Mesenchymal stem cell (in vitro differentiated cells and primary cell): ENCODE measurements around the gene VSX2.
"Not testable (repeated sequence)": the region's sequence is repeated elsewhere in the genome, so short reads cannot be mapped to it uniquely, and the experiment has no call there.

Experiments used
- DNase-seq: peaks from one replicate; pipeline ENCODE4 v3.0.0-alpha.2; 2013
- H2AFZ ChIP-seq: one replicate; pipeline ENCODE4 v1.6.1; 2013; ENCODE audit warnings: low read depth, mild to moderate bottlenecking, control low read depth, inconsistent platforms, low read length, moderate library complexity
- H2AK5ac ChIP-seq: 2 replicates; pipeline ENCODE4 v1.6.1; 2013; ENCODE audit warnings: low read length, moderate library complexity, mild to moderate bottlenecking, inconsistent platforms; ENCODE audit not compliant: severe bottlenecking
- H2BK120ac ChIP-seq: one replicate; pipeline ENCODE4 v1.6.1; 2013; ENCODE audit warnings: low read depth, mild to moderate bottlenecking, inconsistent platforms, low read length, moderate library complexity
- H2BK12ac ChIP-seq, 2 experiments: one replicate each; pipeline ENCODE4 v1.6.1; 2013; ENCODE audit warnings: inconsistent platforms in 2 of 2, low read length in 2 of 2, mild to moderate bottlenecking in 2 of 2, moderate library complexity in 2 of 2, control low read depth in 1 of 2
- H2BK15ac ChIP-seq: one replicate; pipeline ENCODE4 v1.6.1; 2013; ENCODE audit warnings: mild to moderate bottlenecking, low read depth, inconsistent platforms; ENCODE audit not compliant: poor library complexity, severe bottlenecking
- H2BK5ac ChIP-seq: 2 replicates; pipeline ENCODE4 v1.6.1; 2013; ENCODE audit warnings: low read depth, mild to moderate bottlenecking, low read length, control low read depth, inconsistent platforms; ENCODE audit not compliant: poor library complexity, severe bottlenecking
- H3K14ac ChIP-seq, 2 experiments: one replicate each; pipeline ENCODE4 v1.6.1; 2013; ENCODE audit warnings: inconsistent platforms in 2 of 2, low read length in 2 of 2, control low read depth in 1 of 2, mild to moderate bottlenecking in 1 of 2, moderate library complexity in 1 of 2
- H3K18ac ChIP-seq, 2 experiments: one replicate each; pipeline ENCODE4 v1.6.1; 2013; ENCODE audit warnings: inconsistent platforms in 2 of 2, low read length in 2 of 2, control low read depth in 1 of 2, low read depth in 1 of 2, mild to moderate bottlenecking in 1 of 2
- H3K23ac ChIP-seq, 2 experiments: one replicate each; pipeline ENCODE4 v1.6.1; 2013; ENCODE audit warnings: inconsistent platforms in 2 of 2, low read length in 2 of 2, mild to moderate bottlenecking in 2 of 2, moderate library complexity in 2 of 2, control low read depth in 1 of 2
- H3K27ac ChIP-seq: 2 replicates; pipeline ENCODE4 v1.5.1; 2013; ENCODE audit warnings: mild to moderate bottlenecking, moderate library complexity, low read length, control low read depth, inconsistent platforms; ENCODE audit not compliant: poor library complexity, severe bottlenecking
- H3K27me3 ChIP-seq, 2 experiments: 2 replicates each; pipeline versions ENCODE4 v1.6.1 to v1.7.0; 2013; ENCODE audit warnings: low read length in 2 of 2, mild to moderate bottlenecking in 2 of 2, moderate library complexity in 2 of 2, control low read depth in 1 of 2, inconsistent platforms in 1 of 2; ENCODE audit not compliant: control insufficient read depth in 1 of 2, insufficient read depth in 1 of 2
- H3K36me3 ChIP-seq, 2 experiments: 2 replicates each; pipeline versions ENCODE4 v1.6.1 to v1.7.0; 2013; ENCODE audit warnings: low read length in 2 of 2, control low read depth in 1 of 2, inconsistent platforms in 1 of 2, low read depth in 1 of 2, mild to moderate bottlenecking in 1 of 2; ENCODE audit not compliant: insufficient read depth in 2 of 2, control insufficient read depth in 1 of 2
- H3K4ac ChIP-seq, 2 experiments: one replicate each; pipeline ENCODE4 v1.6.1; 2013; ENCODE audit warnings: inconsistent platforms in 2 of 2, low read length in 2 of 2, mild to moderate bottlenecking in 2 of 2, moderate library complexity in 2 of 2, control low read depth in 1 of 2, low read depth in 1 of 2
- H3K4me1 ChIP-seq: 2 replicates; pipeline ENCODE4 v1.6.1; 2013; ENCODE audit warnings: low read depth, low read length, control low read depth; ENCODE audit not compliant: control insufficient read depth, insufficient read depth
- H3K4me2 ChIP-seq: 2 replicates; pipeline ENCODE4 v1.6.1; 2013; ENCODE audit warnings: low read length, mild to moderate bottlenecking, inconsistent platforms; ENCODE audit not compliant: poor library complexity, severe bottlenecking
- H3K4me3 ChIP-seq, 2 experiments: 2 replicates each; pipeline versions ENCODE4 v1.5.1 to v1.7.0; 2013; ENCODE audit warnings: low read length in 2 of 2, mild to moderate bottlenecking in 2 of 2, control low read depth in 1 of 2, low read depth in 1 of 2; ENCODE audit not compliant: insufficient read depth in 1 of 2
- H3K79me1 ChIP-seq: replicated peaks from 2 replicates; pipeline ENCODE4 v1.6.1; 2013; ENCODE audit warnings: mild to moderate bottlenecking, control low read depth, low read length, inconsistent platforms; ENCODE audit not compliant: poor library complexity, severe bottlenecking
- H3K9ac ChIP-seq: 2 replicates; pipeline ENCODE4 v1.7.0; 2013; ENCODE audit warnings: mild to moderate bottlenecking, low read length, moderate library complexity
- H3K9me3 ChIP-seq: 2 replicates; pipeline ENCODE4 v1.7.0; 2013; ENCODE audit warnings: mild to moderate bottlenecking, low read length; ENCODE audit not compliant: control insufficient read depth
- H4K8ac ChIP-seq: one replicate; pipeline ENCODE4 v1.6.1; 2013; ENCODE audit warnings: inconsistent platforms, mild to moderate bottlenecking, low read length, moderate library complexity
- H4K91ac ChIP-seq: one replicate; pipeline ENCODE4 v1.6.1; 2013; ENCODE audit warnings: mild to moderate bottlenecking, low read length, inconsistent platforms
- WGBS: methylation state at CpG from one replicate; pipeline ENCODE4 v1.1.7; 2013; ENCODE audit warnings: mixed read lengths; 5-methylcytosine and 5-hydroxymethylcytosine counted together

The VSX2 gene

DNA sequence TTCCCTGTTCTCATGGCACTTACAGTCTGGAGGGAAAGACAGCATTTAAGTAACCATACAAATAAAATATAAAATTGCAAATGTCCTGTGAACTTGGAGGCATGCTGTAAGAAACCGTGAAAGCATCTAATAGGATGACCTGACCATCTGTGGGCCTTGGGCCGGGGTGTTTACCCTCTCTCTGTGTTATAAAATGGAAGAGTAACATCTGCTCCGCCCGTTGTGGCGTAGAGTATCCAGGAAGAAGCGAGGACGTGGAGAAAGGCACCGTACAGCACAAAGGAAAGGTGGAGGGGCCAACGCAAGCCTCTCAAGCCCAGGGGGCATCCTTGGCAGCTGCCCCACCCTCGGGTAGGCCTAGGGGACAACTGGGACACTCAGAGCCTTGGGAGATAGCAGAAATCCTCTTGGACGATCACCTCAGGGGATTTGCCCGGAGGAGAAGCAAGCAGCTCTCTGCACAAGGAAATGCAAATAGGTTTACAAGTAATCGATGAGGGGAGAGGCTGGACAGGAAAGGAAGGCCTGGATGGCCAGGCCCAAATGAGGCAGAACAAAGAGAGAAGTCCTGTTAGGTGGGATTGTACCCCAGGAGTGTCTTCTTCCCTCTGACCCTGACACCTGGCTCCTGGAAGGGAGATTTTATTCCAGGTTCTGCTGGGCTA is 26.2 kb downstream of the VSX2 start:
- H4K91ac ChIP-seq, result no peak overlapping the region
- no peak overlapping the region for H2BK15ac ChIP-seq
- no peaks in the 10 kb centered on the region for H3K36me3 ChIP-seq
- peak overlapping the region in 1 of 2 experiments; percentile 53 for H3K23ac ChIP-seq
- WGBS, result 77% methylated on average over 13 of the region's 13 CpGs
- no peak overlapping the region for H4K8ac ChIP-seq
- no peaks in the 10 kb centered on the region for H3K79me1 ChIP-seq
- no peak overlapping the region for H2AFZ ChIP-seq
- no peak overlapping the region for H3K4me2 ChIP-seq
- no peak overlapping the region for H2AK5ac ChIP-seq
- no peak overlapping the region for H3K18ac ChIP-seq
- no peak overlapping the region for H3K4ac ChIP-seq
- no peaks in the 10 kb centered on the region for H3K4me1 ChIP-seq
- no peak overlapping the region for H3K14ac ChIP-seq
- H3K27ac ChIP-seq, result no peak overlapping the region
- H2BK120ac ChIP-seq, result no peak overlapping the region
- no peak overlapping the region for H2BK12ac ChIP-seq
- no peak overlapping the region for H3K4me3 ChIP-seq
- DNase-seq, result no peak
- H2BK5ac ChIP-seq, result no peak overlapping the region
- peaks cover 5 to 20% of the 10 kb centered on the region in 2 experiments for H3K27me3 ChIP-seq
- H3K9ac ChIP-seq, result no peak overlapping the region
- no peaks in the 10 kb centered on the region for H3K9me3 ChIP-seq

GRCh38 chr14:74267588-74267987 is 28.3 kb downstream of the VSX2 start:
- Histone ChIP-seq H3K23ac (no peak overlapping the region), H2BK12ac (no peak overlapping the region), H3K9me3 (no peaks in the 10 kb centered on the region), H2BK15ac (peak overlapping the region; percentile 67), H2AK5ac (no peak overlapping the region), H3K4ac (no peak overlapping the region), H4K8ac (no peak overlapping the region), H3K36me3 (no peaks in the 10 kb centered on the region), H3K27ac (no peak overlapping the region), H3K79me1 (no peaks in the 10 kb centered on the region), H3K27me3 (peaks cover 5 to 18% of the 10 kb centered on the region in 2 experiments), H3K9ac (no peak overlapping the region), H2AFZ (no peak overlapping the region), H4K91ac (peak overlapping the region; percentile 12), H3K14ac (no peak overlapping the region), H2BK5ac (no peak overlapping the region), H3K4me2 (no peak overlapping the region), H3K18ac (no peak overlapping the region), H3K4me1 (no peaks in the 10 kb centered on the region), H2BK120ac (no peak overlapping the region), H3K4me3 (no peak overlapping the region)
- no peak for DNase-seq
- 64% methylated on average over 3 of the region's 3 CpGs for WGBS

GRCh38 chr14:74270382-74271177 is 31.3 kb downstream of the VSX2 start:
- not testable (repeated sequence) for H3K4me3 ChIP-seq, H3K36me3 ChIP-seq, H3K9me3 ChIP-seq, H3K14ac ChIP-seq, H3K4me1 ChIP-seq, H3K27ac ChIP-seq, H2BK5ac ChIP-seq, H2AK5ac ChIP-seq, H3K79me1 ChIP-seq, H3K18ac ChIP-seq, H2AFZ ChIP-seq, H3K27me3 ChIP-seq, H4K91ac ChIP-seq, H2BK12ac ChIP-seq, H3K23ac ChIP-seq, H3K4me2 ChIP-seq, H2BK120ac ChIP-seq, H4K8ac ChIP-seq, H2BK15ac ChIP-seq, H3K4ac ChIP-seq
- H3K9ac ChIP-seq, result peak overlapping the region; percentile 4
- DNase-seq, result peak; percentile 70
- 59% methylated on average over 13 of the region's 14 CpGs for WGBS

GRCh38 chr14:74271365-74271764 is 32.1 kb downstream of the VSX2 start:
- H2BK12ac ChIP-seq, result no peak overlapping the region
- no peak overlapping the region for H3K4me3 ChIP-seq
- H3K18ac ChIP-seq, result no peak overlapping the region
- H3K4me2 ChIP-seq, result no peak overlapping the region
- H2AK5ac ChIP-seq, result no peak overlapping the region
- no peak overlapping the region for H2BK120ac ChIP-seq
- WGBS, result no CpG with 5 or more reads among the region's 1 CpG
- no peak overlapping the region for H4K8ac ChIP-seq
- no peak overlapping the region for H3K27ac ChIP-seq
- peaks cover 0 to 5% of the 10 kb centered on the region in 2 experiments for H3K27me3 ChIP-seq
- no peak overlapping the region for H2BK5ac ChIP-seq
- H3K79me1 ChIP-seq, result no peaks in the 10 kb centered on the region
- H3K23ac ChIP-seq, result no peak overlapping the region
- no peak overlapping the region for H2BK15ac ChIP-seq
- no peak for DNase-seq
- H2AFZ ChIP-seq, result no peak overlapping the region
- H3K14ac ChIP-seq, result no peak overlapping the region
- H3K9ac ChIP-seq, result no peak overlapping the region
- H3K36me3 ChIP-seq, result no peaks in the 10 kb centered on the region
- H3K9me3 ChIP-seq, result no peaks in the 10 kb centered on the region
- H4K91ac ChIP-seq, result no peak overlapping the region
- H3K4me1 ChIP-seq, result peaks cover 3% of the 10 kb centered on the region
- no peak overlapping the region for H3K4ac ChIP-seq
